Urothelium cell line (cell line): Measurements from ENCODE around the gene PTP4A2.
A peak's percentile ranks its signal among the peaks of the same experiment; 100 is the strongest.
"Not testable (repeated sequence)": the region's sequence is repeated elsewhere in the genome, so short reads cannot be mapped to it uniquely, and the experiment has no call there.

Source experiments
- DNase-seq: peaks from one replicate; pipeline ENCODE4 v3.0.0; 2011; ENCODE audit warnings: low spot score, mixed read lengths
- FAIRE-seq: peaks from 2 replicates; lab custom pipeline; 2011; peaks lifted over from hg19 to GRCh38; lab: Jason Lieb, UNC

The PTP4A2 gene

DNA sequence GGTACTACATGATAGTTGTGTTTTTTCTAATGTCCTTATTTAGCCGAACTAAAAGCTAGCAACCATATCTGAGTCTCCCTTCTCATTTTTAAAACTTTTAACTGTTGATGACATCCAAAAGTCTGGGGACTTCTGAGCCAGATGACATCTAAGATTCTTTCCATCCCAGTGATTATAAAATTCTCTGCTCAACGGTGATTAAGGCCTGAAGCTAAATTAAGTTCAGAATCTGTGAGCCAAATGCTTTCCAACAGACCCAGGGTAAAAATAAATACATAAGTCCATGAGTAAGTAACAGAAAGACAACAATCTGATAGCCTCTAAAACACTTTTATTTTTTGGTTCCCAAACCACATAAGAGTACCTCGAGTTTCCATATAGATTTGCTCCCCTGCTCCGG, 13.1 kb upstream of the PTP4A2 start:
- FAIRE-seq (no peak), DNase-seq (no peak)

- DNase-seq (no peak), FAIRE-seq (no peak)
Measured at GRCh38 chr1:31949862-31950261, 11.7 kb upstream of the PTP4A2 start.

GRCh38 chr1:31945677-31946076, 7.5 kb upstream of the PTP4A2 start:
- DNase-seq, FAIRE-seq: not testable (repeated sequence)

DNA sequence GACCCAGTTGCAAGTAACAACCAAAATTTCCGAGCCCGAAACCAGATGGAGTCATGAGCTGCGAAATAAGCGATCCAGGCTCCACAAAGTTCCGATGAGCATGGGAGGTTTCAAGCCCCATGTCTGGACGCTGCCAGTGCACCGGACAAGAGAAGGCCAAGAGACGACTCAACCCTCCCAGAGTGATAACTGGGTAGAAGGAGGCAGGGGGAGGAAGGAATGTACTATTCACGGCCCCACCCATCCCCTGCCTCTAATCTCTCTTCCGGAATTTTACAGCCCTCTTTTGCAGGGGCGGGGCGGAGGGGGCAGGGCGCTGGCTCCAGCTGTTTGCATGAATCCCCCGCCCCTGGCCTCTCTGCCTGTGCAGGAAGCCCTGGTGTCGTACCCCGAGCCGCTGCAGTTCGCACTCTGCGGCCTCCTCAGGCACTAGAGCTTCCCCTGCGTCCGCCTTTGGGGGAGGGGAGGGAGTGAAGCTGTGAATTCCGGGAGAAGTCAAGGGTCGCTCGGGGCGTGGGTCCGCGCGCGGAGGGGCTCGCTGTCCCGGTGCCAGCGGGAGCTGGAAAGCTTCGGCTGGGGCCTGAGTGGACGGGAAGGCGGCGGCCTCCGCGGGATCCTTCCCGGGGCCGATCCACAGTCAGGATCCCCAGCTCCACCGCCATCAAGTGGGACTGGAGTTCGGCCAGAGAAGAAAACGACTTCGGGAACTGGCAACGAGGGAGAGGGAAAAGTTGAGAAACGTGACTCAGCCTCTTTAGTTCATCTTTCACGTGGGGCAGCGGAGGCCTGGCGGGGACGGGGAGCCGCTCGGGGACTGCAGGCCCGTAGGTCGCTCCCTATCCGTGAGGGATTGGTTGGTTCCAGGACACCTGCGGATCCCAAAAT, 6.3 kb upstream of the PTP4A2 start:
- FAIRE-seq (no peak), DNase-seq (peak; percentile 84)

GRCh38 chr1:31943546-31944184, 5.5 kb upstream of the PTP4A2 start:
- FAIRE-seq = no peak
- no peak for DNase-seq

DNA sequence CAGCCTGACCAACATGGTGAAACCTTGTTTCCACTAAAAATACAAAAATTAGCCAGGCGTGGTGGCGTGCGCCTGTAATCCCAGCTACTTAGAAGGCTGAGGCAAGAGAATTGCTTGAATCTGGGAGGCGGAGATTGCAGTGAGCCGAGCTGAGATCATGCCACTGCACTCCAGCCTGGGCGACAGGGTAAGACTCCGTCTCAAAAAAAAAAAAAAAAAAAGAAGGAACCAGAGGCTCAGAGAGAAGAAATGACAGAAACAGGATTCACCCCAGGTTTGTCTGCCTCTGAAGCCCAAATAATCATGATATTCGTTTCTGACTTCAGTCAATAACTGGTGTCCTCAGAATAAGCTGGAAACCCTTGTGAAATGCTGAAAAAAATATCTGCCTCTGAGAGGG, 3.9 kb upstream of the PTP4A2 start:
- not testable (repeated sequence) for FAIRE-seq, DNase-seq

- DNase-seq (peak; percentile 84), FAIRE-seq (no peak)
Measured at GRCh38 chr1:31939484-31940329, 1.5 kb upstream of the PTP4A2 start.

- peak; percentile 70 for DNase-seq
Measured at GRCh38 chr1:31937300-31938183, 626 bp downstream of the PTP4A2 start.

DNA sequence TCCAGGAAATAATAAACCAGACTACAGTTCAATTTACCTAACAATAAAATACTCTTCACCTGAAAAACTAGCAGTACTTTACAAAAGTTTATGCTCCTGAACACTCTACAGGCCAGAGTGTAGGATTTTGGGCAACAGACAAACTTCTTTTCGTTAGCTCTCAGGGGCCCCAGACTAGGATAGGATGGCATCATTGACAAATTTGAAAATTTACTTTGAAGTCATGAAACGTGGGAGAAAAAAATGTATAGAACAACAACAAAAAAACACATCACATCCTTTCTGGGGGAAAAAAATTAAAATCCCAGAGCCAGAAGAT, 1.2 kb downstream of the PTP4A2 start:
- FAIRE-seq = no peak
- no peak for DNase-seq

More at GRCh38 chr1:31937300-31938183, 626 bp downstream of the PTP4A2 start:
- FAIRE-seq = peak; percentile 79

DNA sequence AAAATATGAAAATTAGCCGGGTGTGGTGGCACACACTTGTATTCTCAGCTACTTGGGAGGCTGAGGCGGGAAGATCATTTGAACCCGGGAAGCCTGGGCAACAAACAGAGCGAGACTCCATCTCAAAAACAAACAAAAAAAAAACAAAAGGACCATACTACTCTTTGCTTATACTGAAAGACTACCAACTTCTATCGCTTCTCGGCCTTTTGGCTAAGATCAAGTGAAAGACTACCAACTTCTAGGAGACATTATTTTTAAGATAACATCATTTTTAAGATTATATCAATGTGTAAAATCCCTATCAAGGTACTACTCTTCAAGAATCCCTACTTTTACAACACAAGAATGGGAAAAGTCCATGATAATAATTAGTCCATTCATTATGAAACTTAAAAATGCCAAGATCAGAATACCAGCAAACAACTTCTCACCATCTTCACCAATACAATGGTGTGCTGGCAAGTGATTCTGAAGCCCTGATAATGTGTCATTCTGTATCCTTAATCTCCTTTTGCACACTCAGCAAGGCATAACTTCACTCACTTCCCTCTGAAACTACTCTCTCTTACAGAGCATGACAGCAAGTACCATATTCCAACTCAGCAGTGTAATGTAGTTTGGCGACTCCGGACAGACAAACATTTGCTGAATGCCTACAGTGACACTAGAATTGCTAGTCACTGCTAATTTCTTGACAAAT, 1.7 kb downstream of the PTP4A2 start:
- FAIRE-seq (no peak), DNase-seq (no peak)

DNA sequence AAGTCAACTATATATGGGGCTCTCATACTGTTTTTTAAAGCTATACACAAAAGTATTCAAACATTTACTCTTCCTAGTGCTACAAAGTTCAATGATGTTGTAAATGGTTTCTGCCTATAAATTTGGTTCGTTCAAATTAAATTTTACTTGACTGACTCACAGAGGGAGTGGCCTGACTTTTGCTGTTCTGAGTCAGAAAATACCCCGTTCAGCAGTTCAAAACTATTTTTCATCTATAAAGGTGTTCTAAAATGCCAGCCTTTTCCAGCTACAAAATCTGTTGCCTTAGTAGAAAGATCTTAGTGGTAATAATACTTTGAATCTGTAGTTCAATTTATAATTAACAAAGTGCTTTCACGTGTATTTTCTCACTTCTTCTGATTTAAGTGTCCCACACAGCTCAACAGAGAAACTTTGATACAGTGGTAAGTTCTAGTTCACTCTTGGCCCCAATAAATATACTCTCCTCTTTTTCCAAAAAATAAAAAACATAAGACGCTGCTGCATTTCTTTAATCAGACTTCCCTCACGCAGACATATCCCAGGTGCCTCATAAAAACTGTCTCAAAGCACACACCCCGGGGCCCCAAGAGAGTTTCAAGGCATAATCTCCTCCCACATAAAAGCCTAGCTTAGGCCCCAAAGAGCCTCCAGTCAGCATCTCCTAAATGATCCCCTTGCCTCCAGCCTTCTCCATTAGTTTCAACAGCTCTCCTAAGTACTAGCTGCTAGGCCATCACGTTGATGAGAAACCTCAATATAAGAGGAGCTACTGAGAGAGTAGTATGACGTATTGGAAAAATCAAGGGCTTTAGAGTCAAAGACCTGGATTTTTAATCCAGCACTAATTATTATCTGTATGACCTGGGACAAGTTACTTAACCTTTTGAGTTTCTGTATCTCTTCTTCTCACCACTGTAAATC, 3.2 kb downstream of the PTP4A2 start:
- FAIRE-seq (no peak), DNase-seq (peak; percentile 20)

DNA sequence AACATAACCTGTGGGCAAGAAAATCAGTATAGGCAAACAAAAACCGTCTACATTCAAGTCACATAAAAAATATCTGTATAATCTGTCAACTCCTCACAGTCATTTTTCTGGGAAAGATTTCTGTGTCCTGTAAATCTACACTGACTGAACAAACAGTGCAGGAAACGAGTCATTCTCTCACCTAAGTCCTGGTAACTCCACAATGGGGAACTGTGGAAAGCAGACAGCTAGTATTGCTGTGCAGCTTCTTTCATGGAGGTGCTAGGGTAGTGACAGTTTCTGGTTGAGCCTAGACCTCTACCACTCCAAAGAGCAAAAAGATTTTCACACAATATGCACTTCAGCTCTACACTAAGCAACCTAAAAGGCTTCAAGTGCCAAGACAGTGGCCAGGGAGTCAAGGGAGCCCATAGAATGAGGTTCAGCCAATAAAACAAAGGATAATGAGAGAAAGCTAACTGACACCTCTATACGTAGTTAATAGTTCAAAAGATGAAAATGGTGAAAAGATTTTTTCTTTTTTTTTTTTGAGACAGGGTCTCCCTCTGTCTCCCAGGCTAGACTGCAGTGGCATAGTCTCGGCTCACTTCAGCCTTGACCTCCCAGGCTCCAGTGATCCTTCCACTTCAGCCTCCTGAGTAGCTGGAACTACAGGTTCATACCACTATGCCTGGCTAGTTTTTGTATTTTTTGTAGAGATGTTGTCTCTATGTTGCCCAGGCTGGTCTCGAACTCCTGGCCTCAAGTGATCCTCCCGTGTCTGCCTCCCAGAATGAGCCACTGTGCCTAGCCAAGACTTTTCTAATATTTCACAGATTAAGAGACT, 5.5 kb downstream of the PTP4A2 start:
- FAIRE-seq (no peak), DNase-seq (no peak)

DNA sequence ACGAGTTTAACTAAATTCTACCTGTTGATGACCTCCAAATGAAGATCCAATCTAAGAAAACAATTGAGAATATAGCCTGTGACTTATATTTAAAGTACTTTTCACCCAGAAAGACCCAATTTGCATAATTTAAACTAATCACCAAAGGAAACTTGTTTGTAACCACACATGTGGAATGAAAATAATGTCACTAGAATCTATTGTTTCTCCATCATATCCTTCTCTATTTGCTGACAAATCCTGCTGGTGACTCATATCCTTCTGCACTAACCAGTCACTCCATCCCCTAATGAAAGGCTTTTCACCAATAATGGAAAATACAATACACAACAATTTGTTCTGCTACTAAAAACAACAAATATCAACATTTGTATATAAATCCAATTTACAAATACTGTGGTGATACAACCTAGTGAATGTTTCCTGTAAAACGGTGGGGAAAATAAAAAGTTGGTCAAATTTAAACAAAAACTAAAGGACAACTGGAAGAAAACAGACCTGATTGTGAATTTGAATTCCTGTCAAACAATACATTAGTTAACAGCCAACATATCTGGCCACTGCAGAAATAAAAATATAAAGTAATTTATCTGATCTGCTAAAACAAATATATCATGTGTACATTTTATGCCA, 6.5 kb downstream of the PTP4A2 start:
- DNase-seq (peak; percentile 26), FAIRE-seq (no peak)

- FAIRE-seq (no peak), DNase-seq (no peak)
Measured at GRCh38 chr1:31930836-31931592, 7.2 kb downstream of the PTP4A2 start.

DNA sequence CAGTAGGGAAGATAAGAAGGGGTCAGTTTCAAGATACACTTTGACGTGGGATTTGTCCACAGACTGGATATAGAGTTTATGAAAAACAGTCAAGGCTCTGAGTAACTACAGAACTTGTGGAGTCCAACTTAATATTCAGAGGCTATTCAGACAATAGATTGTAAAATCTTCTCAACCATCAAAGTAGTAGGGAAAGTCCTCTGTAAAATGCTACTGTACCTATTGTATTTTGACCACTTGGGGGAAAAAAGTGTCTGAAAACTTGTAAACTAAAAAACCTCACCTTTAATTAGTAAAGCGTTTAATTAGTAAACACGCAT, 10.5 kb downstream of the PTP4A2 start:
- FAIRE-seq = no peak
- no peak for DNase-seq

GRCh38 chr1:31926853-31927660, 11.1 kb downstream of the PTP4A2 start:
- DNase-seq = no peak
- FAIRE-seq = no peak
